Lung (tissue), 12 donors: ENCODE results near the gene UBA1. TPM values are rescaled to one million over a fixed set of nuclear protein-coding genes. Genes with fewer than 3 reads are reported as not detected.

Experiments
- ATAC-seq: fragments of 200-7000 bp; cut with Tn5 transposase; one replicate; pipeline ENCODE4 v1.9.1; 2020; ENCODE audit warnings: moderate number of reproducible peaks; ENCODE audit not compliant: insufficient read depth, low FRiP score
- DNase-seq, 3 donors: peaks; one replicate each; pipeline ENCODE4 v3.0.0-alpha.2; 2013 to 2017
- H3K27ac ChIP-seq, 2 donors: one replicate each; pipeline ENCODE4 v1.5.1; 2013; ENCODE audit warnings: mild to moderate bottlenecking in 2 of 2, moderate library complexity in 2 of 2, control low read depth in 1 of 2, inconsistent platforms in 1 of 2, low read depth in 1 of 2, low read length in 1 of 2
- H3K27me3 ChIP-seq, 3 donors: one replicate each; pipeline ENCODE4 v1.5.1; 2013; ENCODE audit warnings: low read length in 2 of 3; ENCODE audit not compliant: control insufficient read depth in 3 of 3, insufficient read depth in 3 of 3
- H3K36me3 ChIP-seq, 4 donors: one replicate each; pipeline ENCODE4 v1.5.1; 2013; ENCODE audit warnings: low read length in 4 of 4, mild to moderate bottlenecking in 1 of 4, moderate library complexity in 1 of 4; ENCODE audit not compliant: control insufficient read depth in 4 of 4, insufficient read depth in 4 of 4
- H3K4me1 ChIP-seq, 5 donors: one replicate each; pipeline ENCODE4 v1.5.1; 2013; ENCODE audit warnings: low read length in 5 of 5, mild to moderate bottlenecking in 2 of 5, moderate library complexity in 1 of 5; ENCODE audit not compliant: control insufficient read depth in 5 of 5, insufficient read depth in 5 of 5
- H3K4me3 ChIP-seq: one replicate; pipeline ENCODE4 v1.5.1; 2013; ENCODE audit warnings: mild to moderate bottlenecking, control low read depth, moderate library complexity
- H3K9ac ChIP-seq, 2 donors: one replicate each; pipeline ENCODE4 v1.5.1; 2013; ENCODE audit warnings: low read length in 2 of 2, control low read depth in 1 of 2; ENCODE audit not compliant: insufficient read depth in 1 of 2
- H3K9me3 ChIP-seq, 4 donors: one replicate each; pipeline ENCODE4 v1.5.1; 2013; ENCODE audit warnings: low read length in 3 of 4, mild to moderate bottlenecking in 1 of 4, moderate library complexity in 1 of 4; ENCODE audit not compliant: control insufficient read depth in 4 of 4, insufficient read depth in 3 of 4
- CTCF ChIP-seq: IDR thresholded peaks from 2 replicates; pipeline ENCODE4 v1.5.1; 2012; ENCODE audit warnings: mild to moderate bottlenecking; ENCODE audit errors: control extremely low read depth, extremely low read depth
- WGBS, 2 donors: extraction: QIAGEN DNeasy Blood & Tissue Kit; methylation state at CpG; one replicate each; pipeline ENCODE4 v1.1.7; 2013; 5-methylcytosine and 5-hydroxymethylcytosine counted together
- polyA plus RNA-seq, 2 donors: library from polyadenylated mRNA; stranded (reverse); fragments of 200-250 nt; gene quantifications; one replicate each; pipeline ENCODE4 v1.2.1, GENCODE V29; 2013
- total RNA-seq, 2 donors: library from RNA; depleted of rRNA in 1 of 2; stranded (reverse); fragments of >200 nt in 1 of 2; gene quantifications; one replicate each; pipeline ENCODE4 v1.2.1, GENCODE V29; 2014 to 2021
- donor health status: control.
- donor health status: control.
- donor health status: Bipolar disorder and iron deficiency.
- donor health status: healthy.
- donor health status: DM: yes; HTN: yes; CAD: no.

The UBA1 gene
- total and polyA plus RNA-seq, 4 donors, result 92.5 to 221 (median 131) TPM

GRCh38 chrX:47214435-47215077, 20.9 kb downstream of the UBA1 start:
- H3K36me3 ChIP-seq, result peaks cover 10 to 55% (median 53%) of the 10 kb centered on the region in 4 donors
- no peak overlapping the region for H3K9ac ChIP-seq
- H3K27ac ChIP-seq, result no peak overlapping the region
- no peak overlapping the region for H3K4me3 ChIP-seq
- no peak for TF ChIP-seq CTCF
- peaks cover 0 to 9% (median 0%) of the 10 kb centered on the region in 4 donors for H3K9me3 ChIP-seq
- peaks cover 0 to 16% (median 6%) of the 10 kb centered on the region in 5 donors for H3K4me1 ChIP-seq
- no peak for ATAC-seq
- no peak for DNase-seq
- 91 to 95% methylated on average over 18 to 20 of the region's 20 CpGs for WGBS, 2 donors
- peaks cover 0 to 4% (median 0%) of the 10 kb centered on the region in 3 donors for H3K27me3 ChIP-seq

GRCh38 chrX:47215291-47215900, 21.8 kb downstream of the UBA1 start:
- H3K27ac ChIP-seq, result no peak overlapping the region
- ATAC-seq, result no peak
- H3K9ac ChIP-seq, result no peak overlapping the region
- H3K9me3 ChIP-seq, result peaks cover 0 to 5% (median 0%) of the 10 kb centered on the region in 4 donors
- TF ChIP-seq CTCF, result no peak
- H3K4me1 ChIP-seq, result peaks cover 0 to 25% (median 14%) of the 10 kb centered on the region in 5 donors
- no peak for DNase-seq
- H3K36me3 ChIP-seq, result peaks cover 10 to 47% (median 46%) of the 10 kb centered on the region in 4 donors
- WGBS, 2 donors, result 95 to 96% methylated on average over 10 to 12 of the region's 12 CpGs
- peaks cover 0 to 2% (median 0%) of the 10 kb centered on the region in 3 donors for H3K27me3 ChIP-seq
- H3K4me3 ChIP-seq, result no peak overlapping the region

- DNase-seq (no peak), ATAC-seq (no peak)
- WGBS, 2 donors, result 79 to 91% methylated on average over 8 of the region's 8 CpGs
- Histone ChIP-seq H3K4me3 (no peak overlapping the region), H3K4me1 (peaks cover 0 to 28% (median 16%) of the 10 kb centered on the region in 5 donors), H3K27me3 (peaks cover 0 to 5% (median 0%) of the 10 kb centered on the region in 3 donors), H3K9me3 (peaks cover 0 to 5% (median 0%) of the 10 kb centered on the region in 4 donors), H3K27ac (peak overlapping the region in 1 of 2 donors; percentile 88), H3K9ac (peak overlapping the region in 1 of 2 donors; percentile 78), H3K36me3 (peaks cover 12 to 36% (median 36%) of the 10 kb centered on the region in 4 donors)
- no peak for TF ChIP-seq CTCF
Observed at GRCh38 chrX:47216393-47216925, 22.8 kb downstream of the UBA1 start.
